AG09309 (cell line): ENCODE results near the gene RGSL1.
A peak's percentile ranks its signal among the peaks of the same experiment; 100 is the strongest.
"Not testable (repeated sequence)": the region's sequence is repeated elsewhere in the genome, so short reads cannot be mapped to it uniquely, and the experiment has no call there.

ENCODE experiments used
- DNase-seq: peaks from one replicate; pipeline ENCODE4 v3.0.0-alpha.2; 2010; ENCODE audit warnings: low read depth
- H3K4me3 ChIP-seq: 2 replicates; pipeline ENCODE4 v1.5.1; 2011; ENCODE audit warnings: mild to moderate bottlenecking, low read depth, low read length, moderate library complexity; ENCODE audit not compliant: control insufficient read depth
- TF ChIP-seq, protein P1 (sequence below): IDR thresholded peaks from 2 replicates; pipeline ENCODE4 v1.5.1; 2011; ENCODE audit warnings: mild to moderate bottlenecking, low read depth, low read length, inconsistent platforms; ENCODE audit not compliant: insufficient read depth, control insufficient read depth; ENCODE audit errors: missing control alignments

The RGSL1 gene

DNA sequence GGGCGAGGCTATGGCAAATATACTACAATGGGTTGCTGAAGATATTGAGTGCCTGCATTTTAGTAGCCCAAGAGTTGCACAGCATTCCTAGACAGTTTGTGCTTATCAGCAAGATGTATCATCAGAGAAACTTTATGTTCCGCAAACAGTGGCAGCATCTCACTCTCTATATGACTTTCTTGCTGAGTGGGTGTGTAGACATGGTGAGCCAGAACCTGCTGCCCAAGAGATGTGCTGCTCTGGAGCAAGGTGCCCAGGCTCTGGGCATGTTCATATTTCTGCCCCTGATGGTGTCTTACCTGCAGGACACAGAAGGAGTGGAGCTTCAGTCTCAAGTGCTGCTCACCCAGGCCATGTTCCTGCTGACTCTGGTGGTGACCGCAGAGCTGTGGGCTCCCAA, 8.2 kb upstream of the RGSL1 start:
- TF ChIP-seq, protein P1, sequence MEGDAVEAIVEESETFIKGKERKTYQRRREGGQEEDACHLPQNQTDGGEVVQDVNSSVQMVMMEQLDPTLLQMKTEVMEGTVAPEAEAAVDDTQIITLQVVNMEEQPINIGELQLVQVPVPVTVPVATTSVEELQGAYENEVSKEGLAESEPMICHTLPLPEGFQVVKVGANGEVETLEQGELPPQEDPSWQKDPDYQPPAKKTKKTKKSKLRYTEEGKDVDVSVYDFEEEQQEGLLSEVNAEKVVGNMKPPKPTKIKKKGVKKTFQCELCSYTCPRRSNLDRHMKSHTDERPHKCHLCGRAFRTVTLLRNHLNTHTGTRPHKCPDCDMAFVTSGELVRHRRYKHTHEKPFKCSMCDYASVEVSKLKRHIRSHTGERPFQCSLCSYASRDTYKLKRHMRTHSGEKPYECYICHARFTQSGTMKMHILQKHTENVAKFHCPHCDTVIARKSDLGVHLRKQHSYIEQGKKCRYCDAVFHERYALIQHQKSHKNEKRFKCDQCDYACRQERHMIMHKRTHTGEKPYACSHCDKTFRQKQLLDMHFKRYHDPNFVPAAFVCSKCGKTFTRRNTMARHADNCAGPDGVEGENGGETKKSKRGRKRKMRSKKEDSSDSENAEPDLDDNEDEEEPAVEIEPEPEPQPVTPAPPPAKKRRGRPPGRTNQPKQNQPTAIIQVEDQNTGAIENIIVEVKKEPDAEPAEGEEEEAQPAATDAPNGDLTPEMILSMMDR, result no peak
- DNase-seq, result no peak
- H3K4me3 ChIP-seq, result no peak overlapping the region

DNA sequence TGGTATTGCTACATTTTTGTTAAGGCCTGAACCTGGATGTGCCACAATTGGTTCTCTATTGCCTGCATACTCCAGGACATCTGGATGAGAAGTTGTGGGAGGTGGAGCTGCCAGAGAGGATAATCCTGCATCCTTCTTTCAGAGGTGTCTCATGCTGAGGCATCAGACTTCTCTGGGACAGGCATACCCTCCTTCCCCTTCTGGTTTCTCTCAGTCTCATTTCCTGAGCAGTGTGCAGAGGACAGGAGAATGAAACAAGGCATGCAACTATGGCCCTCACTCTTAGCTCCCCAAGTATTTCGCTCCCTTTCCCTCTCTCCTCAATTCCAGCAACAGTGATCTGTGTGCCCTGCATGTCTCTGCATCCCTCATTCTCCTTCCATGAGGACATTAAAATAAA, 7.6 kb upstream of the RGSL1 start:
- TF ChIP-seq, protein P1, result no peak
- DNase-seq, result no peak
- H3K4me3 ChIP-seq, result no peak overlapping the region

DNA sequence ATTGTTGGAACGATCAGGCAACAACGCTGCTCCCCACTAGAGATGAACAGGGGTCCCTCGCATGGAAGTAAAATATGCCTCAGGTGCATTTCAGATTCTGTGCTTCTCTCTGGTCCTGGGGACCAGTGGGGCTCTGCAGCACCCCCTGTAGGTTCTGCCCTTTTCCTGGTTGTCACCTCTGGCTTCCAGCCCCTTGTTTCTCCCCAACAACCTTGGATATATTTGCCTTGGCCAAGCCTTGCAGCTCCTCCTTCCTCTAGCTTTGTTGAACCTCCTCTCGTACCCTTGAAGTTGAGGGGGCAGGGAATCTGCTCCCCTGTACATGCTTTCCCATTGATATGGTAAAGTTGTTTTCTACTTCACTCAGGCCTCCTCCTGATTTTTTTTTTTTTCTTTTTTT, 5.4 kb upstream of the RGSL1 start:
- DNase-seq, result no peak
- H3K4me3 ChIP-seq, result no peak overlapping the region
- TF ChIP-seq, protein P1, result no peak

DNA sequence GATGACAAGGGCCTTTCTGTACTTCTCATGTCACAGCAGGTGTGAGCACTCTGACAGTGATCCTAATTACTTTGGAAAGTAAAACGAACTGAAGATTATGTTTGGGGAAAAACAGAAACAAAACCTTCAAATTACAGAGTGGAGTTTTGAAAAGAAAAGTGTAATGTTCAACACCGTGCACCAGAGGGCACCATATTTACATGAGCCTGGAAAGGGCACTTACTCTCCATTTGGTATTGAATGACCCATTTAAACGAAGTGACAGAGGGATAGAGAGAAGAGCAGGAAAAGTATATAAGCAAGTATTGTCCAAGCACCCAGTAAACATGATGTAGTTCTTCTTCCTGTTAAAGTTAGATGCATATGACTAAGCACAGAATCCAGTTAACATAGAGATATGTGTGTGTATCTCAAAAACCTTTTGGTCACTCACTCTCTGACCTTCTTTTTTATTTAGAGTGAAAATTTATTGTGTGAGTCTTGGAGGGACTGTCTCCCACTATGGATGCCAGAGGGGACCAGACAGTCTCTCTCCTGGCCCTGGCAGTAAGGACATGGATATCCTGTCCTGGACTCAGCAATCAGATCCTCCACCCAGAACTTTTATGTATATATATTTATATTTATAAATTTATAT, 3.8 kb upstream of the RGSL1 start:
- H3K4me3 ChIP-seq, result no peak overlapping the region
- peak; percentile 28 for DNase-seq
- TF ChIP-seq, protein P1, result peak; percentile 67

DNA sequence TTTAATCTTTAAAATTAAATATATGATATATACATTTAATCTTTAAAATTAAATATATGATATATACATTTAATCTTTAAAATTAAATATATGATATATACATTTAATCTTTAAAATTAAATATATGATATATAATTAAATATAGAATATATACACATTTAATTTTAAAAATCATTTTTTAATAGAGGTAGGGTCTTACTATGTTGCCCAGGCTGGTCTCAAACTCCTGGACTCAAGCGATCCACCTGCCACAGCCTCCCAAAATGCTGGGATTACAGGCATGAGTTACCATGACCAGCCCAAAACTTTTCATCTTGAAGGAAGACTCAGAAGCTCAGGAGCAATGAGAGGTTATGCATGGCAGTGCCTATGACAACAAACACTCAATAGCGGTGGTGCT, 2.8 kb upstream of the RGSL1 start:
- not testable (repeated sequence) for DNase-seq, H3K4me3 ChIP-seq

DNA sequence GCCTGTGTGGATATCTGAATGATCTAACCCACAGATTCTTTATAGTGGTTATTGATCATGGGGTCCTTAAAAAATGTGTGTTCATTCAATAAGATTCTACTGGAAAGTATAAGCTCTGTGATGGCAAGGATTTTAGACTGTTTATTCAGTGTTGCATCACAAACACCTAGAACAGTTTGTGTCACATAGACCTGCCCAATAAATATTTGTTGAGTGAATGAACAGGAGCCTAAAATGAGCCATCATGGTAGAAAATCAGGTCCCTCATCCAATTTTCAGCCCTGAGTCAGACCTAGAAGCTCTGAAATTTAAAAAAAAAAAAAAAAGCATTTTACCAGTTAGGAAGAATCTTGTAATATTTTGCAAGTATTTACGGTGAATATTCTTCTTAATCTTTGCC, 2.3 kb upstream of the RGSL1 start:
- no peak overlapping the region for H3K4me3 ChIP-seq
- TF ChIP-seq, protein P1, result no peak
- no peak for DNase-seq

DNA sequence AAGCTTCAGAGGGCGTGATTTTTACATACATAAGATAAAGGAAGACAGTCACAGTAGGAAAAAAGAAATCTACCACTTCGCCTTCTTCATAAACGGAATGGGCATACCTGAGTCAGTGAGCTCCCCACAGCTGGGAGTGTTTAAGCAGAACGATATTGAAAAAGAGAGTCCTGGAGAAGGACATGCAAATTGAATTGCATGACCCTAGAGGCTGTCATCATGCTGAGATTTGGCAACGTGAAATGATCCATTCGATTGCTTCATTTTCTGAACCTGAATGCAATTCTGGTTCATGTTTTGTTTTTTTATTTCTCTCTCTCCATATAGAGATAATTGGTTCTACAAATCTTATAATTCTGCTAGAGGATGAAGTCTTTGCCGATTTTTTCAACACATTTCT, 3.7 kb downstream of the RGSL1 start:
- no peak for DNase-seq
- no peak overlapping the region for H3K4me3 ChIP-seq
- TF ChIP-seq, protein P1, result no peak
